Ovary (tissue), 3 donors: ENCODE data around the gene TFDP2.

ENCODE experiments used
- EP300 ChIP-seq: sonication (generic); formaldehyde crosslinking; IDR thresholded peaks from one replicate; pipeline ENCODE4 v1.6.1; 2017; ENCODE audit warnings: antibody characterized with exemption
- TF ChIP-seq, protein P1 (sequence below), 3 donors: fragments of 450-650 bp in 2 of 3; fragments of 200-600 bp in 1 of 3; IDR thresholded peaks; one replicate each; pipeline versions ENCODE4 v1.5.1 to v1.8.0; 2016 to 2022; ENCODE audit warnings: antibody characterized with exemption in 3 of 3, mild to moderate bottlenecking in 1 of 3
- donor health status: DM: no; HTN: no; CAD: no.

GRCh38 chr3:142046320-142047020 is 102.9 kb downstream of the TFDP2 start:
- no peak for TF ChIP-seq EP300
- TF ChIP-seq, protein P1, sequence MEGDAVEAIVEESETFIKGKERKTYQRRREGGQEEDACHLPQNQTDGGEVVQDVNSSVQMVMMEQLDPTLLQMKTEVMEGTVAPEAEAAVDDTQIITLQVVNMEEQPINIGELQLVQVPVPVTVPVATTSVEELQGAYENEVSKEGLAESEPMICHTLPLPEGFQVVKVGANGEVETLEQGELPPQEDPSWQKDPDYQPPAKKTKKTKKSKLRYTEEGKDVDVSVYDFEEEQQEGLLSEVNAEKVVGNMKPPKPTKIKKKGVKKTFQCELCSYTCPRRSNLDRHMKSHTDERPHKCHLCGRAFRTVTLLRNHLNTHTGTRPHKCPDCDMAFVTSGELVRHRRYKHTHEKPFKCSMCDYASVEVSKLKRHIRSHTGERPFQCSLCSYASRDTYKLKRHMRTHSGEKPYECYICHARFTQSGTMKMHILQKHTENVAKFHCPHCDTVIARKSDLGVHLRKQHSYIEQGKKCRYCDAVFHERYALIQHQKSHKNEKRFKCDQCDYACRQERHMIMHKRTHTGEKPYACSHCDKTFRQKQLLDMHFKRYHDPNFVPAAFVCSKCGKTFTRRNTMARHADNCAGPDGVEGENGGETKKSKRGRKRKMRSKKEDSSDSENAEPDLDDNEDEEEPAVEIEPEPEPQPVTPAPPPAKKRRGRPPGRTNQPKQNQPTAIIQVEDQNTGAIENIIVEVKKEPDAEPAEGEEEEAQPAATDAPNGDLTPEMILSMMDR (IDR thresholded peaks at IDR 0.05) = no peak
